ENCODE results near the gene PTGIR.

DNA sequence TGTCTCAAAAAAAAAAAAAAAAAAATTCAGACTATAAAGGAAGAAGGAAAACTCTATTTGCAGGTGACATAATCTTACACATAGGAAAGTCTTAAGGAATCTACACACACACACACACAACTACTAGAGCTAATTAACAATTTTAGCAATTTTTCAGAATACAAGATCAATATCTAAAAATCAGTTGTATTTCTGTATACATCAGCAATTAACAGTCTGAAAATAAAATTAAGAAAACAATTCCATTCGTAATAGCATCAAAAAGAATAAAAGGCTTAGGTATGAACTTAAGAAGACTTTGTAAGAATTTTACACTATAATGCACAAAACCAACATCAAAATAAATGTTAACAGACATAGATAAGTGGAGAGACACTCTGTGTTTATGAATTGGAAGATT is 39.4 kb downstream of the PTGIR start:
- TF ChIP-seq POLR2A (IDR thresholded peaks at IDR 0.05): no peak
- TF ChIP-seq, protein P1, sequence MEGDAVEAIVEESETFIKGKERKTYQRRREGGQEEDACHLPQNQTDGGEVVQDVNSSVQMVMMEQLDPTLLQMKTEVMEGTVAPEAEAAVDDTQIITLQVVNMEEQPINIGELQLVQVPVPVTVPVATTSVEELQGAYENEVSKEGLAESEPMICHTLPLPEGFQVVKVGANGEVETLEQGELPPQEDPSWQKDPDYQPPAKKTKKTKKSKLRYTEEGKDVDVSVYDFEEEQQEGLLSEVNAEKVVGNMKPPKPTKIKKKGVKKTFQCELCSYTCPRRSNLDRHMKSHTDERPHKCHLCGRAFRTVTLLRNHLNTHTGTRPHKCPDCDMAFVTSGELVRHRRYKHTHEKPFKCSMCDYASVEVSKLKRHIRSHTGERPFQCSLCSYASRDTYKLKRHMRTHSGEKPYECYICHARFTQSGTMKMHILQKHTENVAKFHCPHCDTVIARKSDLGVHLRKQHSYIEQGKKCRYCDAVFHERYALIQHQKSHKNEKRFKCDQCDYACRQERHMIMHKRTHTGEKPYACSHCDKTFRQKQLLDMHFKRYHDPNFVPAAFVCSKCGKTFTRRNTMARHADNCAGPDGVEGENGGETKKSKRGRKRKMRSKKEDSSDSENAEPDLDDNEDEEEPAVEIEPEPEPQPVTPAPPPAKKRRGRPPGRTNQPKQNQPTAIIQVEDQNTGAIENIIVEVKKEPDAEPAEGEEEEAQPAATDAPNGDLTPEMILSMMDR (IDR thresholded peaks at IDR 0.05): no peak
